Stimulated activated CD8-positive, alpha-beta memory T cell treated with anti-CD3 and anti-CD28 coated beads, Interleukin-15, amount 100 ng/mL, for 1 hour (primary cell): ENCODE data around the gene C1orf116.

Experiments
- DNase-seq: peaks from one replicate; pipeline ENCODE4 v3.0.0-alpha.2; 2020; ENCODE audit warnings: low read depth

The C1orf116 gene

DNA sequence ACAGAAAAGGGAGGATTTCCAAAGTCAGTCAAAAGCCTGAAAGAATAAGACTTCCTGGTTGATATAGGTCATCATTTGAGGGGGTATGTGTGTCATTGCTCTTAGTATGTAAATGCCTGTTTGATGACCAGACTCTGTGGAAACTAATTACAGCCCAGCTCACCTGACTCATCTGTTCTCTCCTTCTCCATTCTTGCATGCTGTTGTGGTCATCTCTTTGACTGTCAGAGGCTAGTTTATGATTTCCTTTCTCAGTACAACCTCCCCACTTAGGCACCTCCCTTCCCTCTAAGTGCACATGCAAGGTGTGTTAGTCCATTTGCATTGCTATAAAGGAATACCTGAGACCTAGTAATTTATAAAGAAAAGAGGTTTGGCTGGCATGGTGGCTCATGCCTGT is 2.4 kb upstream of the C1orf116 start:
- DNase-seq: no peak

- no peak for DNase-seq
Observed at GRCh38 chr1:207034208-207034607, 1.7 kb upstream of the C1orf116 start.

DNA sequence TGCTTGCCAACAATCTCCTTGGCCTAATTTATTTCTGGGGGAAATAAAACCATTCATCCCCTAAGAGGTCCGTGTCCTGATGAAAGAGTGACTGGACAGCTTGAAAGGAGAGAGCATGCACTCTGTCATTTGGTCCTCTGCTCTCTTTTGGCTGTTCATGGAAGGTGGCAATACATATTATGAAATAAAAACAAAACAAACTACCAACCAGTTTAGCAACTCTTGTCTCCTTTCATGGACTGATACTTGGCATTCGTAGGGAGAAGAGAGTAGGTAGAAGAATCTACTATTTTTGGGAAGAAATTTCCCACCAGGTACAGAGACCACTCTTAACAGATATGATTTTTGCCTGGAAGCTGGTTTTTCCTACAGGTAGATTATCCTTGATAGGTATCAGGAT is 746 bp upstream of the C1orf116 start:
- DNase-seq: no peak

DNA sequence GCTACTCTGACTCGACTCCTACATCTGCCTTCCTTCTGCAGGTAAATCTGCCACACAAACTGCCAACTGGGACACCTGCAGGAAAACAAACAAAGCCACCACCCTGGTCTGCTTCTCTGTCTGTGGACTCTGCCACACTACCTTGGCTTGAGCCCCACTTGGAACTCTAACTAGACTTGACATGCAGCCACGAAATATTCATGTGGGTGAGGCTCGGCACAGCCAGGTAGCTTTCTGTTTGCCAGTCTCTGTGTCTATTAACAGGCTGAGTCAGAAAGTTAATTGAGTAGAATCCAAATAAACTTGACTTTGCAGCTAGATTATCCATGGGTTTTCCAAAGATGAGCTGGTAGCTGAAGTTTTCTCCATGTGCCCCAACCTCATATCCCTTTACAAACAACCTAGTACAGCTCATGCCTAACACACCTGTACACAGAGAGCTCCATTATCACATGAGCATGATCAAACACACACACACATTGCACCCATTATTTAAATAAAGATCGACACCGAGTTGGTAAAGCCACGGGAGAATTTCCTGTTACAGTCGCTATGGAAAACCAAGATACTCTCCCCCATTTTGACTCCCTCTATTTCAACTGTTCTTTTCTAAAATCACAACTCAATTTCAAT is 808 bp downstream of the C1orf116 start:
- DNase-seq: no peak

GRCh38 chr1:207031016-207031415 is 1.5 kb downstream of the C1orf116 start:
- no peak for DNase-seq

DNA sequence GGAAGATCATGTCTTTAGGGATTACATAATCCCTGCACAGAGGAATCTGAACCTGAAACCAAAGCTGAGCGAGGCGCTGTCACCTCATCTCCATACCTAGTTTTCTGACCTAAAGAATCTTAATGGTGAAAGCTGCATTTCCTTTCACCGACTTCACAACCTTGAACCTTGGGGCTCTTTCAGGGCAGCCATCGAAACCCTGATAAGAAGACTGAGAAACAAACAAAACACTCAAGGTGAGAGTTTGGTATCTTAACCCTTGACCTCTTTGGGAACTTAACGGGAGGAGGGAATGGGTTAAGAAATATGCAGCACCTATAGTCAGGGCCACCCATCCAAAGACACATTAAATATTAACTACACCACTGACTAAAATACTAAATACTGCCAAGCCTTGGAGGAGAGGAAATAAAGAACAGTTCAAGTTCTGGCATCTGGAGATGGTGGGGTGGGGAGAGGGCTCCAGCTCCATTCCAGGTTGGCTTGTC is 2.0 kb downstream of the C1orf116 start:
- DNase-seq: no peak

DNA sequence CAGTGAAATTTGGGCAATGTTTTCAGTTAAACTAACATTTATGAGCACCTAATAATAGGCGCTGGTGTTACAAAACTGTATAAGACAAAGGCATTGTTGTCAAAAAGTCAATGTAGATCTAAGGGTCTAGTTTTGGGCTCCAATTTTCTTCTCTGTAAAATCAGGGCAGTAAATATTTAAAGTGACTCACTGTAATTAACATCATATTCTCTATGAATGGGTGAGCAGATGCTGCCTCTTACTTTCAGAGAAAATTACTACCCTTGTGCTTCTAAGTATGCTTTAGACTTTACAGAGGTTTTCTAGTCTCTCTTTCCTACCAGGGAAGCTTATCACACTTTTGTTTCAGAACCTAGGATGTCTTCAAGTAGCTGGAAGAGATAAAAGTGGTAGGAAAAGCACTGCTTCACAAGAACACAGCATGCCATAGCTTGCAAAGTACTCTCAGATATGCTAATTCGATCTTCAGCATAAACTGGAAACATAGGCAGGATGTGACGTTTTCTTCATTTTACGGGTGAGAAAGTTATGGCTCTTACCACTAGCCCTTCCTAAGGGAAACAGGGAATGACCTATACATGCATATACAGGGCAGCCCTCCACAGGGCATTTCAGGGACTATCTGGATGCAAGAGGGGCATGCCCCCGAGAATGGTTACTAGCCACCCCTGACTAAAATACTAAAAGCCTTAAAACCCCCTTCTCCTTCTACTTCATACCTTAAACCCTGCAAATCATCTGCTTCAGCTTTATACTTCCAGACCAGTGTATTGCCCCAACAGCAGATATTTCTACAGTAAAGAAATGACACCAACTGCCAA is 2.6 kb downstream of the C1orf116 start:
- no peak for DNase-seq

- DNase-seq: no peak
Observed at GRCh38 chr1:207028884-207029650, 3.5 kb downstream of the C1orf116 start.

DNA sequence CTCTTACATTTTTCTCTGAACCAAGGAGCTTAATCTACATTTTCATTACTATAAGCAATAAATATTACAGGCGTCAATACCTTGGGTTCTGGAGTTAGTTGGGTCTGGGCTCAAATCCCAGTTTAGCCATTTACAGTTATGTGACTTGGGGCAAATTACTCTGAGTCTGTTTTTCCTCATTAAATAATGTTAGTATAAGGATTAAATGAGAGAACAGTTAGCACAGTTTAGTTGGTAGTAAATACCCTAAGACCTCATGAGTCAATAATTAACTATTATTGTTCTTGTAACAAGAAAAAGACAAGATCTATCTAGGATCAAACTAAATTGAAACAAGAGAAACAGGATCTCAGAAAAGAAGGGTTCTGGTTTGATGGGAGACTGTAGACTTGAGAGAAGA is 4.6 kb downstream of the C1orf116 start:
- DNase-seq: no peak

GRCh38 chr1:207027206-207027777 is 5.3 kb downstream of the C1orf116 start:
- DNase-seq: no peak

GRCh38 chr1:207026104-207026534 is 6.4 kb downstream of the C1orf116 start:
- DNase-seq: no peak

GRCh38 chr1:207025146-207025880 is 7.2 kb downstream of the C1orf116 start:
- DNase-seq: no peak

DNA sequence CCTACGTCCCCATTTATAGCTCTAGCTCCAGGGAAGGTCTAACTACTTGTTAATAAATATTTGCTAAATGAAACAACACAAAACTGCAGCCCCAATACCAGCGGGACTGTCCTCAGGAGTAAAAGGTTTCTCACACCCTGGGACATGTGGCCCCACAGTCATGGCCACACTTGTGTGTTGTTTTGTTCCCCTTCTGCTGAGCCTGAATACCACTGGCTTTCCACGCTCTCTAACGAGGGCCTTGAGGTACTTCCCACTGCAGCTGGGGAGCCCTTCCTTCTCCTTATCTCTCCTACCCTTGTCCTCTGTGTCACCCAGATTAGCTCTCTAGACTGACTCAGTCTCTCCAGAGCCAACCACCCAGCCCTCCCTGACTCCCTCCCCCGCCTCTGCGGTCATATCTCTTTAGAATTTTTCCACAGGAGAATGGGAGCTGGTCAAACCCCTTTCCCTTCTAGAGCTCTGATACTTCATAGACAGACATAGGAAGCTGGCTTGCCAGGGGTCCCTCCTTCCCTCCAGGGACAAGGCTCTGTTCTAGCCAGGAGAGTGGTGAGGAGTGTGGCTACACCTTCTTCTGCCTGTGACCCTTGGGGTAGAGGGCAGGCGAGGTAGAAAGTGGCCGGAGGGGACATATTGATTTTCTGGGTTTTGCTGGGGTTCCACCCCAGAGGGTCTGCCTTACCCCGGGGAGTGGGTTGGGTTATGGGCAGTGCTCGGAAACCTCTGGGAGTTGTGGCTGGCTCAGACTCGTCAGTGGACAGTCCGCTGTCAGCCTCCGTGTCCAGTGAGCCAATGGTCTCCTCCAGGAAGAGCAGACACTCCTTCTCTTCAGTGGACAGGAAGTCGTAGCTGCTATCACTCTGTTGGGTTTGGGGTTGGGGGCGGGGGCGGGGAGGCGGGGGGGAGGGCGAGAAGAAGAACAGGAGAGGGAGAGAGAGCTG is 8.1 kb downstream of the C1orf116 start:
- DNase-seq: no peak

DNA sequence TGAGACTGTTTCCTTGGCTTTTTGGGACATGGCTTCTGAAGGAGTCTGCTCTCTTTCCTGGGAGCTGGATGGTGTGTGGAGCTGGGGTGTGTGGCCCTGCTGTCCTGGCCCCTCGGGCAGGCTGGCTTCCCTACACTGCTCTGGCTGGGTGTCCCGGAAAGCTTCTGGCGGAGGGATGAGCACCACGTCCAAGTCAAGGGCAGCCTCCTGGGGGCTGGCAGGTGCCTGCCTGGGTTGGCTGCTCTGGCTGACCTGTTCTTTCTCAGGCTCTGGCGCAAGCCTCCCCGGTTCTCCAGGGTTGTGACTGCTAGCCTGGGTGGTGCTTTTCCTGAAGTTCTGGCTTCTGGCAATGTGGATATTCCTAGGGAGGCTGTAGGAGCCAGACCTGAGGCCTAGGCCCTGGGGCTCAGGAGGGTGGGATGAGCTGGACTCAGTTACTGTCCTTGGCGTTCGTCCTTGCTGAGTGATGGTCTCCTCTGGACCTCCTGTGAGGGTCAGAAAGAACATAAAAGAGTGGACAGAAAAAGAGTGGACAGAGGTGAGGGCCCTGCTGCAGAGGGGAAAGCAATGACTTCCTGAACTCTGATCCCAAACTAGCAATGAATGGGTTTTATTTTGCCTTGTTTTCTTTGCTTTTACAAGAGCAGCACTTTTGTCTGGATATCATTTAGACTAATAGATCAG is 9.4 kb downstream of the C1orf116 start:
- no peak for DNase-seq

DNA sequence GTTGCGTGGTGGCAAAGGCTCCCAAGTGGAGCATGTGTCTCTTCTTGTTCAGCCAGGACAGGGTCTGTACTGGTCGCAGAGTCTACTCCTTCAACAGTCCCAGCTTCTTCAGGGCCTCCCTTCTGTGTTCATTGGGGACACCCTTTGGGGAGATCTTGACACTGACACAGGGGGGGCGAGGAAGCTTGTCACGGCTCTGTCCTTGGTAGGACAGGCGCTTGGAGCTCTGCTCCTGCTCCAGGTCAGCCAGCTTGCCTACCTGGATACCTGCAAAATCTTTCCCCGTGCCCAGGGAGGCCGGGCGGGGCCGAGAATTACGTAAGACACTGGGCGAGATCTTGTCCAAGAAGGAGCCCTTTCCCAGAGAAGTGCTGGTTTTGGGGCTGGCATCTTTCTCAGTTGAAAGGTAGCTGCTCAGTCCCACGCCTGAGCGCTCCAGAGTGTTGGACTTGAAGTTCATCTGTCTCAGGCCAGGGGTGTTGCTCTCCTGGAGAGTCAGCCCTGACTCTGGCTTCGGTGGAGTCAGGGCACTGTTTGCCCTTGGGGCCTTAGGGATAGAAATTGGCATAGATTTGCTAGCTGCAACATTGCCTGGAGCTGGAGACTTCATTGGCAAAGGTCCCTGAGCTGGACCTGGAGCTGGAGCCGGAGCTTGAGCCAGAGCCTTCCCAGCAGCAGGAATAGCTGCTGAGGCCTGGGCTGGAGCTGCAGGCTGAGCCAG is 10.5 kb downstream of the C1orf116 start:
- DNase-seq: no peak

DNA sequence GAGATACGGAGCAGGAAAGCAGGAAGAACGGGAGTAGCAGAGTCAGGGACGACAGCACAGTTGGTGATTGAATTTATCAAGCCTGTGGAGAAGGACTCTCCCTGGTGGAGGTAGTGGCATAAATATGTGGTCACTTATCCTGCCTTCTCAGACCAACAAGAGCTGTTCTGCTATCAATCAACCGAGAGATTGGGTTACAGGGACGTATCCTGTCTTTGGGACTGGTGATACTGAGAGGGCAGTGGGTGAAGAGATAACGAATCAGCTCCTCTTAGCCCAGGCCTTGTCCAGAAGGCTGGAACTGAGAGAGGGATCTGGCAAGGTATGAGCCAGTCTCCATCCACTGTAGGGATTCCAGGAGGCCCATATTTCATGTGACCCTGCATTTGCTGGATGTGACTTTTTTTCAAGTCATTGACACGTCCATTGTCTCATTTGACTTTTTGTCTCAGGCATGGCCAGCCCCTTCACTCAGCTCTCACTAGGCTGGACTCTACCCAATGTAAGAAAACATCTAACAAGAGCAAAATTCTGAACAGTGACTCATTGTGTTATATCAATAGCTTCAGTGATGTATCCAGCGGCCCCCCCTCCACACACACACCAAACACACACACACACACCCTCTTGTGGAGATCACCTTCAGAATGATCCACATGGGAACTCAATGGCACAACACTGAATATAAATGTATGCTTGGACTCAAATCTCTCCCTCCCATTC is 11.3 kb downstream of the C1orf116 start:
- DNase-seq: no peak

GRCh38 chr1:207020709-207021107 is 11.8 kb downstream of the C1orf116 start:
- no peak for DNase-seq

- no peak for DNase-seq
Observed at GRCh38 chr1:207020065-207020708, 12.4 kb downstream of the C1orf116 start.
